Sigmoid colon (tissue), 7 donors: ENCODE measurements around the gene ALDH16A1. TPM values are rescaled to one million over a fixed set of nuclear protein-coding genes. Genes with fewer than 3 reads are reported as not detected.

Experiments
- DNase-seq: peaks from one replicate; pipeline ENCODE4 v3.0.0-alpha.2; 2019
- H3K27ac ChIP-seq, 4 donors: fragments of 200-600 bp; sonication (generic); one replicate each; pipeline ENCODE4 v1.5.1; 2016 to 2019; ENCODE audit warnings: mild to moderate bottlenecking in 1 of 4
- H3K27me3 ChIP-seq, 3 donors: fragments of 200-600 bp; sonication (generic); one replicate each; pipeline ENCODE4 v1.5.1; 2019; ENCODE audit warnings: mild to moderate bottlenecking in 1 of 3
- H3K36me3 ChIP-seq, 4 donors: fragments of 200-600 bp; sonication (generic); one replicate each; pipeline ENCODE4 v1.5.1; 2016 to 2019
- H3K4me1 ChIP-seq, 4 donors: fragments of 200-600 bp; sonication (generic); one replicate each; pipeline ENCODE4 v1.5.1; 2017 to 2019
- H3K4me3 ChIP-seq, 4 donors: fragments of 200-600 bp; sonication (generic); one replicate each; pipeline ENCODE4 v1.5.1; 2017 to 2019; ENCODE audit warnings: mild to moderate bottlenecking in 2 of 4, moderate library complexity in 1 of 4
- H3K9me3 ChIP-seq, 4 donors: fragments of 200-600 bp in 3 of 4; sonication (generic) in 3 of 4; one replicate each; pipeline versions ENCODE4 v1.5.1 to v1.6.1; 2013 to 2019
- CTCF ChIP-seq, 4 experiments: fragments of 450-650 bp in 3 of 4; fragments of 200-600 bp in 1 of 4; IDR thresholded peaks; one replicate each; pipeline ENCODE4 v1.5.1; 2016 to 2019; ENCODE audit warnings: antibody characterized with exemption in 4 of 4, mild to moderate bottlenecking in 3 of 4, moderate library complexity in 2 of 4
- EP300 ChIP-seq, 4 donors: sonication (generic); formaldehyde crosslinking; IDR thresholded peaks; one replicate each; pipeline ENCODE4 v1.6.1; 2017; ENCODE audit warnings: antibody characterized with exemption in 4 of 4
- POLR2A ChIP-seq, 2 donors: fragments of 450-650 bp; IDR thresholded peaks; one replicate each; pipeline ENCODE4 v1.6.1; 2016; ENCODE audit warnings: antibody characterized with exemption in 2 of 2, mild to moderate bottlenecking in 2 of 2, moderate library complexity in 2 of 2
- POLR2AphosphoS5 ChIP-seq, 4 donors: sonication (generic); formaldehyde crosslinking; IDR thresholded peaks; one replicate each; pipeline ENCODE4 v1.6.1; 2017; ENCODE audit warnings: antibody characterized with exemption in 4 of 4
- WGBS, 2 donors: extraction: QIAGEN DNeasy Blood & Tissue Kit; methylation state at CpG; one replicate each; pipeline ENCODE4 v1.1.7; 2013; 5-methylcytosine and 5-hydroxymethylcytosine counted together
- intact Hi-C: fragments of 100-400 bp; cut with DNase I; formaldehyde crosslinking; loops from one replicate; pipeline ENCODE4 v1.15.1; 2023
- polyA plus RNA-seq, 3 donors: library from polyadenylated mRNA; stranded (reverse); fragments of 200-250 nt; gene quantifications; one replicate each; pipeline ENCODE4 v1.2.3, GENCODE V29; 2013
- total RNA-seq, 4 donors: library from RNA; depleted of rRNA; stranded (reverse); fragments of >200 nt; gene quantifications; one replicate each; pipeline ENCODE4 v1.1.0, GENCODE V29; 2016
- donor health status: healthy with polysubstance abuse.
- donor health status: Bipolar disorder and iron deficiency.
- donor health status: healthy.

The ALDH16A1 gene
- total and polyA plus RNA-seq, 7 donors, result 14.1 to 44.2 (median 18.0) TPM

GRCh38 chr19:49427339-49427738 lies 25.7 kb upstream of the ALDH16A1 start:
- no peaks in the 10 kb centered on the region for H3K9me3 ChIP-seq
- H3K27ac ChIP-seq, result no peak overlapping the region
- TF ChIP-seq POLR2A (IDR thresholded peaks at IDR 0.05) (no peak), EP300 (IDR thresholded peaks at IDR 0.05) (no peak), POLR2AphosphoS5 (IDR thresholded peaks at IDR 0.05) (no peak), CTCF (IDR thresholded peaks at IDR 0.05) (no peak)
- no peak for DNase-seq
- peaks cover 78 to 100% (median 97%) of the 10 kb centered on the region in 3 donors for H3K27me3 ChIP-seq
- 52 to 55% methylated on average over 12 of the region's 12 CpGs for WGBS, 2 donors
- H3K4me1 ChIP-seq, result peaks cover 0 to 27% (median 23%) of the 10 kb centered on the region in 4 donors
- no peaks in the 10 kb centered on the region for H3K36me3 ChIP-seq
- no peak overlapping the region for H3K4me3 ChIP-seq
- intact Hi-C loops, result no loop called here

- intact Hi-C loops, result no loop called here
- Histone ChIP-seq H3K27me3 (peaks cover 78 to 100% (median 97%) of the 10 kb centered on the region in 3 donors), H3K27ac (no peak overlapping the region), H3K36me3 (no peaks in the 10 kb centered on the region), H3K4me1 (peaks cover 0 to 20% (median 17%) of the 10 kb centered on the region in 4 donors), H3K9me3 (no peaks in the 10 kb centered on the region), H3K4me3 (no peak overlapping the region)
- no peak for TF ChIP-seq CTCF (IDR thresholded peaks at IDR 0.05)
- no peak for TF ChIP-seq POLR2AphosphoS5 (IDR thresholded peaks at IDR 0.05)
- no peak for TF ChIP-seq EP300 (IDR thresholded peaks at IDR 0.05)
- WGBS, 2 donors, result 2% methylated on average over 45 of the region's 45 CpGs
- no peak for DNase-seq
Observed at GRCh38 chr19:49427855-49428546, 25.0 kb upstream of the ALDH16A1 start.

GRCh38 chr19:49428547-49429451 lies 24.2 kb upstream of the ALDH16A1 start:
- Histone ChIP-seq H3K36me3 (no peaks in the 10 kb centered on the region), H3K27me3 (peaks cover 78 to 100% (median 97%) of the 10 kb centered on the region in 3 donors), H3K27ac (no peak overlapping the region), H3K4me3 (no peak overlapping the region), H3K4me1 (peaks cover 0 to 12% (median 11%) of the 10 kb centered on the region in 4 donors), H3K9me3 (no peaks in the 10 kb centered on the region)
- no peak for DNase-seq
- 14 to 15% methylated on average over 29 of the region's 29 CpGs for WGBS, 2 donors
- intact Hi-C loops, result no loop called here
- TF ChIP-seq CTCF (IDR thresholded peaks at IDR 0.05), result no peak

- Histone ChIP-seq H3K4me3 (no peak overlapping the region), H3K27me3 (peaks cover 80 to 100% (median 97%) of the 10 kb centered on the region in 3 donors), H3K9me3 (no peaks in the 10 kb centered on the region), H3K4me1 (peaks cover 0 to 12% (median 10%) of the 10 kb centered on the region in 4 donors), H3K27ac (no peak overlapping the region), H3K36me3 (no peaks in the 10 kb centered on the region)
- 59 to 73% methylated on average over 9 of the region's 9 CpGs for WGBS, 2 donors
- no peak for DNase-seq
- intact Hi-C loops, result no loop called here
- no peak for TF ChIP-seq POLR2A (IDR thresholded peaks at IDR 0.05)
Observed at GRCh38 chr19:49430172-49430677, 22.8 kb upstream of the ALDH16A1 start.

GRCh38 chr19:49430678-49431329 lies 22.2 kb upstream of the ALDH16A1 start:
- no peak overlapping the region for H3K4me3 ChIP-seq
- intact Hi-C loops, result no loop called here
- H3K4me1 ChIP-seq, result peaks cover 0 to 12% (median 10%) of the 10 kb centered on the region in 4 donors
- no peak overlapping the region for H3K27ac ChIP-seq
- no peak for DNase-seq
- peaks cover 76 to 100% (median 97%) of the 10 kb centered on the region in 3 donors for H3K27me3 ChIP-seq
- 61 to 65% methylated on average over 28 of the region's 28 CpGs for WGBS, 2 donors
- H3K36me3 ChIP-seq, result no peaks in the 10 kb centered on the region
- H3K9me3 ChIP-seq, result no peaks in the 10 kb centered on the region
- TF ChIP-seq POLR2A (IDR thresholded peaks at IDR 0.05) (no peak), EP300 (IDR thresholded peaks at IDR 0.05) (no peak), POLR2AphosphoS5 (IDR thresholded peaks at IDR 0.05) (no peak), CTCF (IDR thresholded peaks at IDR 0.05) (no peak)
